Bronchial epithelial cell (primary cell): ENCODE measurements around the gene SOX12. TPM values are rescaled to one million over a fixed set of nuclear protein-coding genes. Genes with fewer than 3 reads are reported as not detected.

ENCODE experiments used
- DNase-seq: peaks from one replicate; pipeline ENCODE4 v3.0.0-alpha.2; 2010; ENCODE audit warnings: low read depth
- FAIRE-seq: peaks from 2 replicates; lab custom pipeline; 2011; peaks lifted over from hg19 to GRCh38; lab: Jason Lieb, UNC
- H3K27me3 ChIP-seq: 2 replicates; pipeline ENCODE4 v1.5.1; 2011; ENCODE audit warnings: low read length; ENCODE audit not compliant: control insufficient read depth, insufficient read depth
- H3K36me3 ChIP-seq: 2 replicates; pipeline ENCODE4 v1.5.1; 2011; ENCODE audit warnings: low read length; ENCODE audit not compliant: control insufficient read depth, insufficient read depth
- H3K4me3 ChIP-seq: 2 replicates; pipeline ENCODE4 v1.5.1; 2011; ENCODE audit warnings: mild to moderate bottlenecking, low read depth, low read length, control low read depth
- CTCF ChIP-seq: IDR thresholded peaks from 2 replicates; pipeline ENCODE4 v1.5.1; 2011; ENCODE audit warnings: mild to moderate bottlenecking, moderate library complexity, low read length, control low read depth, inconsistent platforms; ENCODE audit not compliant: insufficient read depth, severe bottlenecking
- total RNA-seq: library from RNA; depleted of rRNA; stranded (reverse); fragments of >200 nt; gene quantifications from 2 replicates; pipeline ENCODE4 v1.2.1, GENCODE V29; 2014

The SOX12 gene
- total RNA-seq, 1 donor from 2014 or later = 3.4 TPM

DNA sequence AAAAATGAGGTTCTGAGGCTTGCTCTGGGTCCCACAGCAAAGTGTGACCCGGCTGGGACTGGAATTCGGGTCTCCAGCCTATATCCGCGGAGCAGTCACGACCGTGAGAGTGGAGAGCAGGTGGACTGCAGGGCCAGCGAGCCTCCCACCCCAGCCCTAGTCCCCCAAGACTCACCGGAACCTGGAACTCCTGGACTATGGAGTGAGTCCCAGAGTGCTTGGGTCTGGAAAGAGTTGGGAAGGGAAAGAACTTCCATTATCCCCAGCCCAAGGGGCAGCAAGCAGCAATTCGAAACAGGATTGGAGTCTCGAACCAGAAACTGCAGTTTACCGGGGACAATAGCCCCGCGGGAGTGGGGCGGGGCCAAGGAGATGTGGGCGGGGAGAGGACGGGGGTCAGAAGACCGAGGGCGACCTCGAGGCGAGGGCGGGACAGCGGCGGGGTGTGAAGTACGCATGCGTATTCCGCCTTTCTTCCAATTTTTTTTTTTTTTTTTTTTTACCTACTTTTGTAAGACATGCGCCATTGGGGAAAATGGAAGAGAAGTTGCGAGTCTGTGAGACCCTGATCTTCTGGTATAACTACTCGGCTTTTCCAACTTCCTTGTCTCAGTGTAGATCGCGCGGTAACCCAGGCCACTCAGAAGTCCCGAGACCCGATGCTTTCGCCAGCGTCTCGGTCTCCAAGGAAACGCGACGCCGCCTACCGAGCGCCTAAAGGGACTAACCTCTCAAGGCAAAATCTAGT is 35.1 kb upstream of the SOX12 start, which contains the start of gene C20orf96:
TSS of gene C20orf96 (minus strand) at position 667 of the 748 bp plus-strand sequence. CDS start at position 527, 140 bp downstream.
- no peaks in the 10 kb centered on the region for H3K27me3 ChIP-seq
- H3K36me3 ChIP-seq = no peaks in the 10 kb centered on the region
- peak; percentile 81 for DNase-seq
- peak within 1 kb of the TSS; percentile 49 for H3K4me3 ChIP-seq
- FAIRE-seq = no peak
- TF ChIP-seq CTCF = peak; percentile 73

- no peak overlapping the region for H3K4me3 ChIP-seq
- no peaks in the 10 kb centered on the region for H3K27me3 ChIP-seq
- TF ChIP-seq CTCF = no peak
- H3K36me3 ChIP-seq = peaks cover under 1% of the 10 kb centered on the region
- FAIRE-seq (no peak), DNase-seq (no peak)
Observed at GRCh38 chr20:294602-295001, 30.8 kb upstream of the SOX12 start.

DNA sequence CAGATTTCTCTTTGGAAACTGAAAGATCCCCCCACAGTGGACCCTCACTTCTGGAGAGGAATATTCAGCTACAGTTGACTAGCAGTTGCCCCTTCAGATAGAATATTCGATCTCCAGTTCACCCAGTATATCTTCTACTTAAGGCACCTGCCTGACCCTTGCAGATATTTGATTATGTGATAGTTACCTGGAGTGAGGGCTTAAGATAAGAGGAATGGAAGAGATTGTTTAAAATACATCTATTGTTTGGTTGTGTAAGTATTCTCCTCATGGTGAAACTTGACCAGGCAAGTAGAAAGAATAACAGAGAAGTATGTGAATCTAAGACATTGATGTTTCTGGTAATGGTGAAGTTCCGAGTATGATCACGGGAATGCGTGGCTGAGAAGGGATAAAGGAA is 29.5 kb upstream of the SOX12 start:
- Histone ChIP-seq H3K27me3 (no peaks in the 10 kb centered on the region), H3K4me3 (no peak overlapping the region), H3K36me3 (peaks cover 3% of the 10 kb centered on the region)
- DNase-seq (no peak), FAIRE-seq (no peak)
- TF ChIP-seq CTCF = no peak

DNA sequence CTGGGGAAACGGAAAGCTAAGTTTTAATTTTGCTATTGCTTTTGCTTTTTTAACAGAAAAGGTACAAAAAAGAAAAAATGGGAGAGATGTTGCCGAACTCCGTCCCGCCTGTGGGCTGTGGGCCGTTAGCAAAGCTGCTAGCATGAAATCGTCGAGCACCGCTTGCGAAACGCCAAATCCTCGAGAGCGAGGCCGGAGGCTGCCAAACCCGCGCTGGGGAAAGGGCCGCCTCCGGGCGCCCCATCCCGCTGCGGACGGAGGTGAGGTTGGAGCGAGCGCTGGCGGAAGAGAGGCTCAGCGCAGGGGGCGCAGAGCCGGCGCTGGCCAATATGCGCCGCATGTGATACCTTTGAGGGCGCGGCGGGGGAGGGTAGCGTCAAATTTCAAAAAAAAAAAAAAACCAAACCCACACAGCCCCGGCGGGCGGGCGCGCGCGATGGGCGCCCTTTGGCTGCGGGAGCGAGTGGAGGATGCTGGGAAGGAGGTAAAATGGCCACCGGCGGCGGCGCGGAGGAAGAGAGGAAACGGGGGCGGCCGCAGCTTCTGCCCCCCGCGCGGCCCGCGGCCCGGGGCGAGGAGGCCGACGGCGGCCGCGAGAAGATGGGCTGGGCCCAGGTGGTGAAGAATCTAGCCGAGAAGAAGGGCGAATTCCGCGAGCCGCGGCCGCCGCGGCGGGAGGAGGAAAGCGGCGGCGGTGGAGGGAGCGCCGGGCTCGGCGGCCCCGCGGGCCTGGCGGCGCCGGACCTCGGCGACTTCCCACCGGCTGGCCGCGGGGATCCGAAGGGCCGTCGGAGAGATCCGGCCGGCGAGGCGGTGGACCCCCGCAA is 28.0 kb upstream of the SOX12 start, which contains the start of gene ZCCHC3:
TSS of gene ZCCHC3 (plus strand) at position 473 of the 827 bp plus-strand sequence. CDS start at position 490, 17 bp downstream.
- DNase-seq = peak; percentile 73
- no peak for FAIRE-seq
- Histone ChIP-seq H3K27me3 (no peaks in the 10 kb centered on the region), H3K36me3 (peaks cover 3% of the 10 kb centered on the region), H3K4me3 (peak within 1 kb of the TSS; percentile 91)
- TF ChIP-seq CTCF = no peak

GRCh38 chr20:297925-298775 is 27.2 kb upstream of the SOX12 start:
- peak; percentile 49 for DNase-seq

More at GRCh38 chr20:297925-298775, 27.2 kb upstream of the SOX12 start:
- no peak for TF ChIP-seq CTCF
- Histone ChIP-seq H3K4me3 (peak overlapping the region; percentile 91), H3K27me3 (no peaks in the 10 kb centered on the region), H3K36me3 (peaks cover 3% of the 10 kb centered on the region)
- no peak for FAIRE-seq
